HG02943 (cell line): ENCODE results near the gene NLRP6.

Experiments used
- ATAC-seq: cut with Tn5 transposase; IDR thresholded peaks from one replicate; pipeline ENCODE4 v1.9.1; 2021; ENCODE audit warnings: mild to moderate bottlenecking, low read depth, moderate library complexity; ENCODE audit not compliant: unreplicated experiment

Gene NLRP6

DNA sequence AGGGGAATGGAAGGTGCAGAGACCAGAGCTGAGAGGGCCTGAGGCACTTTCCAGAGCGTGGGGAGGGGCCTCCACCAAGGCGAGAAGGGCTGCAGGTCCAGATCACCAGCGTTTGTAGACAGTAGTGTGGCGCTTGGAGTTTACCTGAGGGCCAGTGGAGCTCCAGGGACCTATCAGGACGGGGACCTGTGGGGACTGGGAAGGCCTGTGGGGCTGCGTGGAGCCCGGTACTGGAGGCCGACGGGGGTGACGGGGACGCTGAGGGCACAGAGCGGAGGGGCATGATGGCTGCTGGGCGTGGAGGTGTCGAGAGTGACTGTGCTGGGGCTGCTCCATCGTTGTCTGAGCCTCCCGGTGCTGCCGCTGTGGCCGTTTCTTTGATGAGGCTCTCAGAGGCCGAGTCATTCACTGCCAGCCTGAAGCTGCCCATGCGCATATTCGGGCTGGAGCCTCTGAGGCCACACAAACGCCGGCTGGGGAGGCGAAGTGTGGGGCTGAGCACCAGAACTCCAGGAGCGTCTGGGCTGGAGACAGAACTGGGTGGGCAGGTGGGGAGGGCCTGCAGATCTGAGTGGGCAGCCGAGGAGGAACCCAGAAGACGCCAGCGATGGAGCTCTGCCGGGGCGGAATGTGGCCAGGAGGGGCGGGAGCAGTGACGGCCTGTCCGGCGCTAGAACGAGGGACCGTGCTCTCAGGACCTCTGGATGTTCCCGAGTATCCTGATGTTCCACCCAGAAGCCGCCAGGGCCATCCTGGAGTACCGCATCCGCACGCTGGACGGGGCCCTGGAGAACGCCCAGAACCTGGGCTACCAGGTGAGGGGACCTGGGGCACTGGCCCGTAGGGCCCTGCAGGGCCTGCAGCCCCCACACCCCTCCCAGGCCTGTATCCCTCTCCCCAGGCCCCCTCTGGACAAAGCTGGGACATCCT lies 13.3 kb downstream of the NLRP6 start:
- ATAC-seq, result no peak

DNA sequence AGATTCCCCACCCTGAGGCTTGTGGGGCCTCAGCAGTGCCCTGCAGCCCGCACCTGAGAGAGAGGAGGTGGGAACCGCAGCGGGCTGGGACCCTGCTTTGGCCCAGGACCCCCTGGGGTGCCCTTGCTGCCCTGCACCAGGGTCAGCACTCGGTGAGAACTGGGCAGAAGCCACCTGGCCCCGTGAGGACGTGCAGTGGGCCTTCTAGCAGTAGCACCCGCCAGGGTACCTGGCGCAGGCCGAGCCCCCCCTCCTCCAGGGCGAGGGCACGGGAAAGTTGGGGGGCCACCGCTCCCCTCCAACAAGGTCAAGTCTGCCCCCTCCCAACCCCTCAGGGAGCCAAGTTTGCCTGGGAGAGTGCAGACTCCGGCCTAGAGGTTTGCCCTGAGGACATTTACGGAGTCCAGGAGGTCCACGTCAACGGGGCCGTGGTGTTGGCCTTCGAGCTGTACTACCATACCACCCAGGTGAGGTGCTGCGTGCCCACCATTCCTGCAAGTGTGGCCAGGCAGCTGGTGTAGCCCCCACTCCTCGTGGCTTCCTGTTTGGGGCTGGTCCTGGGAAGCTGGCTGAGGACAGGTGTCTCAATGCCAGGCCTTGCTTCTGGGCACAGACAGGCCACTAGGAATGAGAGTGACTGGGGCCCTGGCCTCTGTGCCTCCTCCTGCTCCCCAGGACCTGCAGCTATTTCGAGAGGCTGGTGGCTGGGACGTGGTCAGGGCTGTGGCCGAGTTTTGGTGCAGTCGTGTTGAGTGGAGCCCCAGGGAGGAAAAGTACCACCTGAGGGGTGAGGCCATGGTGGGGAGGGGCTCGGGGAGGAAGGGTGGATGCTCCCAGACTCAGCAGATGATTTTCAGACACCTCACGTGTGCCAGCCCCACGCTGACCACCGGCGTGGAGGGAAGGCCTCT lies 14.3 kb downstream of the NLRP6 start:
- ATAC-seq, result no peak

DNA sequence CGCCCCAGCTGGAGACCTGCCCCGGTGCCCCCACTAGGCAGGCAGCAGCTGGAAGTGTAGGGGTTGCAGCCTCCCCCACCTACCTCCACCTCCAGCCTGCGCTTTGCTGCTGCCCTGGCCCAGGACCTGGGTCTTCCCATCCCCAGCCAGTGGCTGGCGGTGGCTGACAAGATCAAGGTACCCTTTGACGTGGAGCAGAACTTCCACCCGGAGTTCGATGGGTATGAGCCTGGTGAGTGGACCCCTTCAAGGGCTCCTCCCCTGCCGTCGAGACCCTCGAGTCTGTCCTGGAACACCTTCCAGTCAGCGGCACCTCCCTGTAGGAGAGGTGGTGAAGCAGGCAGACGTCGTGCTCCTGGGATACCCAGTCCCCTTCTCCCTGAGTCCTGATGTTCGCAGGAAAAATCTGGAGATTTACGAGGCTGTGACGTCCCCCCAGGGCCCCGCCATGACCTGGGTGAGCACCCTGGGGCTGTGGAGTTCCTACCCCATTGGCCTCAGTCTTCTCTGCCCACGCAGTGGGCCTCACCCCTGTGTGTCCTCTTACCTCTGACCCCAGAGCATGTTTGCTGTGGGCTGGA lies 15.2 kb downstream of the NLRP6 start:
- no peak for ATAC-seq

DNA sequence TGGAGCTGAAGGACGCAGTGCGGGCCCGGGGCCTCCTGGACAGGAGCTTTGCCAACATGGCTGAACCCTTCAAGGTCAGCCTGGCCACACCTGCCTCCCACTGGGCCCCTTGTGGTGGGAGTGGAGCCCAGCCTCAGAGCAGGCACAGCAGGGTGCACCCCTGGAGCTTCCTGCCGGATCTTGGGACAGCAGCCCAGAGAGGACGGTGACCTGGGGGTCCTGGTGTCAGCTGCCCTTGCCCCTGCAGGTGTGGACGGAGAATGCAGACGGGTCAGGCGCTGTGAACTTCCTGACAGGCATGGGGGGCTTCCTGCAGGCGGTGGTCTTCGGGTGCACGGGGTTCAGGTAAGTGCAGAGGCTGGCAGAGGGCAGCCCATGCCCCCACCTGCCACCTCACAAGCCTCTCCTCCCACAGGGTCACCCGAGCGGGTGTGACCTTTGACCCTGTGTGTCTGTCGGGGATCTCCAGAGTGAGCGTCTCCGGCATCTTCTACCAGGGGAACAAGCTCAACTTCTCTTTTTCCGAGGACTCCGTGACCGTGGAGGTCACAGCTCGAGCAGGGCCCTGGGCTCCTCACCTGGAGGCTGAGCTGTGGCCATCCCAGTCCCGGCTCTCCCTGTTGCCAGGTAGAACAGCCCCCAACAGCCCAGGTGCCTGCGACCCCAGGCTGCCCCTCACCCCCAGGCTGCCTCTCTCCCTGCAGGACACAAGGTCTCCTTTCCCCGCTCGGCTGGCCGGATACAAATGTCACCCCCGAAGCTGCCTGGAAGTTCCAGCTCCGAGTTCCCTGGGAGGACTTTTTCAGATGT lies 15.8 kb downstream of the NLRP6 start:
- no peak for ATAC-seq

DNA sequence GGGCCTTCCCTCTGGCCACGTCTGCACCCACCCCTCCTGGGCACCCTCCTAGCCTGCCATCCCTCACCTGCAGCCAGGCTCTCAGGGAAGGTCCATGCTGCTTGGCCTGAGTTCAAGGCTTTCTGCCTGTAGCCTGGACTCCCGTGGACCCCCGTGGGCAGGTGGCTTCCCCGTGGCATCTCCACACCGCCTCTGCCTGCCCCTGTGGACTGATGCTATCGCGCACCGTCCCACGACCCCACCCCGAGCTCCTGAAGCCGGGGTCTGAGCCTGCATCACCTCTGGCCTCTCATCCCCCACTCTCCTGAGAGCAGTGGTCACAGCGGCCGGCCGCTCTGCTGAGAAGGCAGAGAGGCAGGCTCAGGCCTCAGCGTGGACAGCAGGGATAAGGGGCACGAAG lies 16.6 kb downstream of the NLRP6 start:
- no peak for ATAC-seq

GRCh38 chr11:295351-296170 lies 17.4 kb downstream of the NLRP6 start:
- ATAC-seq, result no peak

GRCh38 chr11:296171-297050 lies 18.2 kb downstream of the NLRP6 start:
- no peak for ATAC-seq

- ATAC-seq, result no peak
These were observed 18.9 kb downstream of the NLRP6 start for GRCh38 chr11:297051-297585.

DNA sequence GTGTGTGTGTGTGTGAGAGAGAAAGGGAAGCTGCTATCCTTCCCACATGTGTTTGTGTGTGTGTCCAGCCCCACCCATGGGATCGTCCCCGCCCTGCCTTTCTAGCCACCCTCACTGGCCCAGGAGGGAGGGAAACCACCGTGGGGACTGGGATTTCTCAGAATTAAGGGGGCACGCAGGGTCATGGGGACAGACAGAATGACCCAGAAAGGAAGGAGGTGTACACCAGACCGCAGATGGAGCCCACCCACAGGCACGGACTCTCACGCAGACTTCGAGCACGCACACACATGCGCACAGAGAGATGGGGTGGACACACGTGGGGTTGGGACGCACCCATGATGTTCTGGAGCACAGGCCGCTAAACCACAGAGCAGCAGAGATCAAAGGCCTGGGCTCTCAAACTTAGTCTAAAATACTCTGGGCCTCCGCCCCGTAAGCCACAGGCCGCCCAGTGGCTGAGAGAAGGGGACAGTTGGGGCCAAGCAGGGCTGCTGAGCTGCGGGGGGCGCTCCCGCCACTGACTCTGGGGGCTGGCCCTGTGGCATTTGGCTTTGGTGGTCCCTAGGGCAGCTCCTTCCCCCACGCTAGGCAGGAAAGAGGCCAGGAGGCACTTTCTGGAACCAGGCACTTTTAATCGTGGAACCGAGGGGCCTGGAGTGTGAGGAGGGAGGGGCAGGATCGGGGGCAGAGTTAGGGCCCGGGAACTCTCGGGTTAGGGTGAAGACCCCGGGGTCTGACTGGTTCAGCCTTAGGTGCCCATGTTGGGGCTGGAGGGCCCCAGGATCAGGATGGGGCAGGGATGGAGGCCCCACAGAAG lies 19.6 kb downstream of the NLRP6 start:
- ATAC-seq, result no peak

DNA sequence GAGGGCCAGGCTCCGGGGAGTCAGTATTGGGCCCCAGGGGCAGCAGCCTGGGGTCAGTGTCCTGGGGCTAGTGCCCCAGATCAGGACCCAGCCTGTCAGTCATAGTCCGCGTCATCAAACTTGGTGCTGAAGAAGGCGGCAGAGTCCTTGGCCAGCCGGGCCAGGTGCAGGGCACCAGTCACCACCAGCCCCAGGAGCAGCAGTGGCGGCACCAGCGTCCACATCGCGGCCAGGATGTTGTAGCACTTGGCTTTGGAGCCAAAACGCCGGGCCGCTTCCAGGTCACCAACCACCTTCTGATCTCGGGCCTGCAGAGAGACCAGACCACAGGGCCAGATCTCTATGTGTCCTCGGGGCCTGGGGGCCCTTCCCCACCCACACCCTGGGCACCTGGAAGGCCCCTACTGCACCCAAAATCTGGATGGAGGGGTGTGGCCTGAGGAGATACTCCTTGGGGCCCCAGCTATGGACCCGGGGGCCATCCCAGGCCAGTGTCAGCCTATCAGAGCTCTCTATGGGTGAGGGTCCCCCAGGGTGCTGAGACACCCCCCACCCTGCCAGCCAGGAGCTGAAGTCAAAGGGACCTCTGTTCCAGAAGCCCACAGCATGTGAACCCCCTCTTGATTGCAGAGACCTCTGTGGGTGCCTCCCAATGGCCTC lies 20.3 kb downstream of the NLRP6 start:
- ATAC-seq, result no peak

DNA sequence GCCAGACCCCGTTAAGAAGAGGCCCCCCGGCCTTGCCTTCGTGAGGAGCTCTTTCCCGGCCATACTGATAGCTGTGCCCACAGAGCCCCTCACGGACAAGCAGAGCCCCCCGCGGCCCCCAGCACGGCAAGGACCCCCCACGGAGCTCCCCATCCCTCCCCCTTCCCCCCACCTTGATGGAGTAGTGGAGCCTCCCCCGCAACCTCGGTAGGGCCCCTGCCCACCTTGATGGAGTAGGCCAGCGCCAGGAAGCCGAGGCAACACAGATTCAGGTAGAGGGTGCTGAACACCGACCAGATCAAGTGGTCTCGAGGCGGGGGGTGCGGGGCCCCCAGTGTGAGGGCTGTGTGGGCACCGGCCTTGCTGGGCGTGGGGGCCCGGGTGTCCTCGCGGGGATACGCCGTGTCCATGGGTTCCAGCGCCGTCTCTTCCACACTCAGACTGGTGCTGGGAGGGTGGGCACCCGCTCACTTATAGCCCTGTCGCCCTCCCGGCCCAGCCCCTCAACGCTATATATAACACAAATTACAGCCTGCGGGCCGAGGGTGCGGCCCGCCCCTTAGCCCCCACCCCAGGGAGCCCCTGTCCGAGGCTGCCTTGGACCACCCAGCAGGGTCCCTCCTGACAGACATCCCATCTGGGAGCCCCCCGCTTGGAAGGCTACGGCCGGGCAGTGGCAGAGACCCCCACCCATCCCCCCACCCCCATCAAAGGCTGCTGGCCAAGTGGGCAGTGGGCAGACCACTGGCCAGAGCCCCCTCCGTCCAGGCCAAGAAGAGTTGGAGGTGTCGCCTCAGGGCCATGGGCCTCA lies 21.1 kb downstream of the NLRP6 start, which contains the start of gene IFITM5:
Gene IFITM5 (minus strand): TSS at position 446 of the 811 bp plus-strand sequence. CDS start 36 bp downstream, at position 410.
- ATAC-seq, result no peak

DNA sequence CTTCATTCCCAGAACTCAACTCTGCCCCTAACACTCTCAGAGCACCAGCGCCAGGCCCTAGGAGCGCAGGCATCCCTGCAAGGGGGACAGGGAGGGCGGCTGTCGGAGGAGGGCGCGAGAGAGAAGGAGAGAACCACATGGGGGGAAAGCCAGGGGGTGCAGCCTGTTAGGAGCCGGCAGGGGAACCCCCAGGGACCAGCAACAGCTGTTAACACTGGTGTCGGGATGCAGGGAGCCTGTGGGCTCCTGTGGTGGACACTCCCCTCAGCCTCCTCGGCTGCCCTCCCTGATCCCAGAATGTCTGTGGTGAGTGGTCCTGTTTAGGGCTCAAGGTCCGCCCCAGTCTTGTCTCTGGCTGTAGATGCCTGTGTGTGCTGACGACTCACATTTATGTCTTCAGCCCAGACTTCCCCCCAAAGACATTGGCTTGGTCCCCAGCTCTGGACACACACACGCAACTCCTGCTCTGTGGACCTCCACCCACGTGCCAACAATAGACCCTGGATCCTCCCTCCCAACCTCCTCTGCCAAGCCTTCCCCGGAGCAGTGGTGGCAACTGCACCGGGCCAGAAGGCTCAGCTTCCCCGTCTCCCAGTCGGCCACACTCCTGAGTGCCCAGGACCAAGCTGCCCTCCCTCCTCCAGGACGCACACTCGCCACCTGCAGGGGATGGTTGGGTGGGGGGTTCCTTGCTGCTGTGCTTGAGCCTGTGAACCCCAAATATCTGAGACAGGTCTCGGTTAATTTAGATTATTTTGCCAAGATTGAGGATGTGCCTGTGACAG lies 21.9 kb downstream of the NLRP6 start:
- no peak for ATAC-seq

- ATAC-seq, result no peak
These were observed 25.2 kb downstream of the NLRP6 start for GRCh38 chr11:303363-303762.

GRCh38 chr11:304061-304506 lies 25.9 kb downstream of the NLRP6 start:
- no peak for ATAC-seq
